Measurements from ENCODE around the gene ZNF217.
"Not testable (repeated sequence)": the region's sequence is repeated elsewhere in the genome, so short reads cannot be mapped to it uniquely, and the experiment has no call there.

Gene ZNF217

DNA sequence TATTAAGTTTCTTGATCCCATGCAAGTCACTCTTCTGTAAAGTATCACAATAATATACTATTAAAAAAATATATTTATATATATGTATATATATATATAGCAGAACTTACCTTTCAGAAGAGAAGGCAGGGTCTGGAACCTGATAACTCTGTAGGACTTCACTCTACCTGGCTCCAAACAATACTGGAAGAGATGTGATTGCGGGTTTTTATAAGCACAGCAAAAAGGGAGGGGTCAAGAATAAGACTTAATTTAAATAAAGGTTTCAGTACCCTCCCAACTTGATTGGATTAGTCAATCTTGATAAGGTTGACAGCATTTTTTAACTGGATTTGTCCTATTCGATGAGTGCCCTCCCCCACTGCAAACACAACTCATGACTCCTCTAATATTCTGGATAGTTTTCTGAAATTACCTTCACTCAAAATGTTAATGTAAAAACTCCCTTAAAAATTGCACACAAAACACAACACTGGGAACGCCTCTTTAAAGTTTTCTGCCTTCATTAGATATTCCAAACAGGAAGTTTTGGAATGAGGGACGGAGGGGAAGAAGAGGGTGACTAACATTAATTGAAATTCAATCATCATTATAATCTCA, 4.0 kb upstream of the ZNF217 start:
- no peak for DNase-seq (ENCODE audit: low read depth)

DNA sequence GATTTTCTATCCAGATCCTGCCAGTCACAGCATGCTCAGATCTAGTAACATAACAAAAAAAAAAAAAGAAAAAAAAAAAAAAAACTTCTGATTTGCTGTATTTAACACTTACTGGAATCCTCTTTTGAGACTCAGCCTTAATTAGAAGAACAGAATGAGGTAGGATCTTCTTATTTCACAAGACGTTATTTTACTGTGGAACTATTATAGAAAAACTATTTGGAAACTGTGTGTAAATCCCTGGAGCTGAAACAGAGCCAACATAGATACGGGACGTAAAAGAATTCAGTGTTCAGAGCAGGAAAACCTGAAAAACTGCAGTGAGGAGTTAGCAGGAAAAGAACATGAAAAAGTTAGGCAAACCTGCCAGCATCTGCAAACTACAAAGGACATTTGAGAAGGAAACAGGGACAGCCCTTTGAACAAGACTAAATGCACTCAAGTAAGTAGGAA, 3.4 kb upstream of the ZNF217 start:
- no peak for DNase-seq (ENCODE audit: low read depth)

DNA sequence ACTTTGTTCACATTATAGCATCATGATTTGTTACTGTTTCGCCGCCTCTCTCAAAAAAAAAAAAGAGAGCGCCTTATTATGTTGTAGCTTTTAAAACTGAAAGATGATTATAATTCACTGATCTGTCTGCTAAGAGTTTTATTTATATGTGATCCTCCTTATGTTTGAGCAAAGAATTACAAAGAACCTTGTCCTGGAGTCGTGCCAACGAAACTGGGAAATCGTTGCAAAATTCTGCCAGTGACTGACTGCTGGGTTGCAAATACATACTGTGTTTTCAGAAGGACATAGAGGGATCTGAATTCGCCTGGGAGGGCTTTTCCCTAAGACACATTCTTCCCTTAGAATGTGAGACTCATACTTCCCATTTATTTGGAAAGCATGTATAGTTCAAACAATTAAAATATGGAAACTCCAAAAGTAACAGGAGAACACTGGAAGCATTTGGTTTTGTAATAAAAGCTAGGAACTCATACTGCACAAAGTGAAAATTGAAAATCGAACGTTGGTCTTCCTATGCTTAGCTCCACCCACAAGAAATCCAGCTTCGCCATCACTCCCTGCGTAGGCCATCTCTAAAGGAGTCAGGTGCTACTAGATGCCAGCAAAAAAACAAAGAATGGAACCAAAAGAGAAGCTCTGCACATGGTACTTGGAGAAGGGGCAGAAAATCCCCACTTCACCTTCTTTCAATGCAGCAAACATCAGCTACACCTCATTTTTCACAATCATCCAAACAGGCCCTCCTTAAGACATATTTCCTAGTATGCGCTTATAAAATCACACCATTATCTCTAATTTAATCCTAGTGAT, 2.8 kb upstream of the ZNF217 start:
- DNase-seq (ENCODE audit: low read depth), result not testable (repeated sequence)

DNA sequence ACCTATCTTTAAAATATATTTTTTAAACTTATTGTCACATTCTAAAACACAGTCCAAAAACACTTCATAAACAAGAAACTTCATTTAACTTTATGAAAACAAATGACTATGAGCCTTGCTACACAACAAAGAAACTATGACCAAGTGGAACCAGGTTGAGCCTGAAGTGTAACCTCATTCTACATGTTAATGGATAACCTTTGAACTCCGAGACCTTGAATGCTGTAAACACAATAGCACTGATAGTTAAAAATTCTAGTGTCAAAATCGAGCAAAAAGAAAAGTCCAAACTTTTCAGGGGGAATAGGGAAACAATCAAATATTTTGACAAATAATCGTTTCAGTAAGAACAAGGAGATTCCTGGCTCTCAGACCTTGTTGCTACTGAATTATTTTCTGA, 2.1 kb upstream of the ZNF217 start:
- not testable (repeated sequence) for DNase-seq (ENCODE audit: low read depth)

DNA sequence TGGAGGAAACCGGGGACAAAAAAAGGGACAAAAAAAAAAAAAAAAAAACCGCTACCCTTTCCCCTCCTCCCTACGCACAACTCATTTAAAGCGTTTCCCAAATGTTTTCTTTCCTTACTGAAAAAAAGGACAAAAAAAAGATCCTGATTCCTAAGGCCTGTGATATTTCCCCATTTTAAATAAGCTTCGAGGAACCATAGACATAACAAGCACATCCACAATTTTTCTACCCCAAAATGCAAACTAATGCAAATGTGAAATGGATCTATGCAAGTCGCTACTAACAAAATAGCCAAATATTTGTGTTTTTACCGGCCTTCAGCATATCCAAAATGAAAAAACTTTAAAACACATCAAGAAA, 1.4 kb upstream of the ZNF217 start:
- DNase-seq (ENCODE audit: low read depth), result no peak

DNA sequence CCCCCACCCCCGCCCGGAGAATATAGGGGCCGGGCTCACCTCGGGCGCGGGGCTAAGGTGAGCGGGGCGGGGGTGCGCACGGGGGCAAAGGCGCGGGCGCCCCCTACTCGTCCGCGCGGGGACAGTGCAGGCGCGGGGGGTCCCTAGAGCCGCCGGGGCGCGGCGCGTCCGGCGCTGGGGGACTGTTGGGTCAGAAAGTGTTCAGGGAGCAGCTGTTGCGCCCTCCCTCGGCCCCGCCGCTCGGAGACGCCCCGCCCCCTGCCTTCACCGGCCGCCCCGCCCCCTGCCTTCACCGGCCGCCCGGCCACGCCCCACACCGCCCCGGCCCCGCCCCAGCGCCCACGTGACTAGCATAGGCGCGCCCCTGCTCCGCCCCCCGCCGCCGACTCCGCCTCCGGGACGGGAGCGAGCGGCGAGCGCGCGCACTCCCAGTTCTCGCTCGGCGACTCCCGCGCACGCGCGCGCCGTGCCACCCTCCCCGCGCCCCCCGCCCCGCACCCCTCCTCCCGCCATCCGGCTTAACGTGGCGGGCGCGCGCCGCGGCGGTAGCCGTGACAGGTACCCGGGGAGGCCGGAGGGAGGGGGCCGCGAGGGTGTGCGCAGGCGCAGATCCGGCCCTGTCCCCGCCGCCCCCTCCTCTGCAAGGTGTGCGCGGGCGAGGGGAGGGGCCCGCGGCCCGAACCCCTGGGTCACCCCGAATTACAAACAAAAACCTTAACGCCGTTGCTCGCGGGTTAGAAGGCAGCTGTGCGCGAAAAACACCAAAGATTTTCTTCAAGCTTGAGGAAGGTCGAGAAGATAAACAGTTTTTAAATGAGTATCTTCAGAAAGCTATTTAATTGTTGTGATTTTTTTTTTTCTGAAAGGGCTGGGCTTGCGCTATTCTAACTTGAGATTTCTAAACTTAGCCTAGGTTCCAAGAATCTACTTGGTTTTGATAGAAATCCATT, 704 bp upstream of the ZNF217 start:
- peak; percentile 94 for DNase-seq (ENCODE audit: low read depth)

DNA sequence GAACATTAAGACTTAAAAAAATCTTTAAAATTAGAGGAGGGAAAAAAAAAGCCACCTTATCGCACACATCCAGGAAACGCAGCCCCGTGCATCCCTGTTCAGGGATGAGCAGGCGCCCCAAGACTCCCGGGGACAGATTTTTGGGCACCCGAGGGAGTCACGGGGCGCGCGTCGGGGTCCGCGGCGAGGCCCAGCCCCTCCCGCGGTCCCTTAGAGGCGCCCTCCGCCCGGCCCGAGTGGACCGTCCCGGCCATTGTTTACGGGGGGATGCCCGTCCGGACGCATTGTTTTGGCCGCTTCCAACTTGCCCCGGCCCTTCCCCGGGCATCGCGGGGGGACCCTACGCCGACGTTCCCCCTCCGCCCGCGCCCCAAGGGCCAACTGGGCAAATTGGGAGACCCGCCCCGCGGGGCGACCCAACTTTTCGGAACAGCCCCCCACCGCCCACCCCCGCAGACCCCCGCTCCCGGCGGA, 610 bp downstream of the ZNF217 start:
- no peak for DNase-seq (ENCODE audit: low read depth)

DNA sequence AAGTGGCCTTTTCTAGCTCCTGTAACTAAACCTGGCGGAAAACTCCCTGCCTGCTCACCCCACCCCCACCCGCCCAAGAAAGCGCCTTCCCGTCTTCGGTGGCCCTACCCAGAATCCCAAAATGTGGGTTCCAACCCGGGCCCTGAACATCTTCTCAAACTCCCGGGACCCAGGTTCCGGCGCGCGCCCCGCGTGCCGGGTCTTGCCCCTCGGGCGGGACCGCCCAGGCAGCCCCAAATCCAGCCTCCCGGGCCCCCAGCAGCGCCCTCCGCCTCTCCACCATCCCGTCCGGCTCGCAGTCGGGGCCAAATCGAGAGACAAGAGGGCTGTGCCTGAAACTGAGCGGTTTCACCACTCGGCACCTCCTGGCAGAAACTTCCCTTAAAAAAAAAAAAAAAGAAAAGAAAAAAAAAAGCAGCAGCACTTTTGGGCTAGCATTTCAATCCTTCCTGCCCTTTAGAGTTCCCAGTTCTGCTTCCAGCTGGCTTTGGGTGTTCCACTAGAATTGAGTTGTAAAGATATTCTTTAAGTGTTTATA, 1.1 kb downstream of the ZNF217 start:
- DNase-seq (ENCODE audit: low read depth), result not testable (repeated sequence)

DNA sequence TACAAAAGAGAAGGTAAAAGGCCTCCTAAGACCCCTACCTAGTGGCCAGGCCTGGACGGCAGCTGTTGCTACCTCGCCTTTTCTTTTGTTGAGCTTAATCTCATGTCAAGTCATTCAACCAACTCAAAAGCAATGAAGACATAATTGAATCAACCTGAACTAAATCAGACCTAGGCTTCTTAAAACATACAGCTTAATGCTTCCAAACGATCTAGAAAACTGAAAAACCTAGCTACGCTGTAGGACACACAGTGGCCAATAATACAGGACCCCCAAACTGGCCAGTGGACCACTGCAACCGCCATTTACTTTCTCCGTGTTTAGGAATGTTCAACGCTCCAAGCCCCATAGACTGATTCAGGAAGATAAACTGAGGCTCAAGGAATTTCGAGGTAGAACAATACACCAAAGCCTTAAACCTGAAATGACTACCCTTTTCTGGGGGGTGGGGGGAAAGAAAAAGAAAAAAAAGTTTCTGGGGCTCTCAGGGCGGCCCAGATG, 1.6 kb downstream of the ZNF217 start:
- DNase-seq (ENCODE audit: low read depth), result not testable (repeated sequence)

DNA sequence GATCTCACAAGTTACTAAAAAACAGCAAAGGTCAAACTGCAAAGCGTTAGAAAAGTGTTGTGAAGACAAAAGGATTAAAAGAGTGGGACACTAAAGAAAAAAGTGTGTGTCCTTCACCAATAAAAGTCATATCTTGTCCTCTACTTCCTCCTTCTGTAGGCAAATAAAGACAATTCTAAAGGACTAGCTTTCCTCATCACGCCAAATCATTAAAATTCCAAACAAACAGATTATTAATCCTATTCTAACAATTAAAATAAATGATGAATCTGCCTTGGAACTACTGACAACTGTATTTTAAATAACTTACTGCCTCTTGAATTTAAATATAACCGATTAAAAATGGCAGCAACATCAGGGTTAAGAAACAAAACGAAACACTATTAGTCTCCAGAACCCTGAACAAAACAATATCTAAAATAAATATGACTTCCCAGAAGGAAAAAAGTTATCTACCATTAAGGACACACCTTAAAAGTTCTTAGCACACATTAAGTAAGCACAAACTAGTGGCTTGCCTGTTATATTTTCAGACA, 2.4 kb downstream of the ZNF217 start:
- not testable (repeated sequence) for DNase-seq (ENCODE audit: low read depth)

DNA sequence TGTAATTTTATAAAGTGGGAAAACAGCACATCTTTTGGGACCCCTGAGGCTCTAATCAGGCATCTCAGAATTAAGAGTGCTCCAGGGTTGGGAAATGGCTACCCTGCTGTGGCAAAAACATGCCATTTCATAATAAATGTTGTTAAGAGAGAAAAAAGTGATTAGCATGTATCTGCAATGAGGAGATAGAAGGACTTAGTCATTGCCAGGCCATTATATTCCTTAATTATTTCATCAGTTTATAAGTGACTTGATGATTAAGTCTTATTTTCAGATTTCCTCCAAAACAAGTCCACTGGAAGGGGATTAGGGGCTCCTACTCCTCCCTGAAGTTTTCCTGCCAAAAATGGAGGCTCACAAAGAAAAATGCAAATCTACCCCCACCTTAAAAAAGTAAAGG, 3.0 kb downstream of the ZNF217 start:
- DNase-seq (ENCODE audit: low read depth), result not testable (repeated sequence)

DNA sequence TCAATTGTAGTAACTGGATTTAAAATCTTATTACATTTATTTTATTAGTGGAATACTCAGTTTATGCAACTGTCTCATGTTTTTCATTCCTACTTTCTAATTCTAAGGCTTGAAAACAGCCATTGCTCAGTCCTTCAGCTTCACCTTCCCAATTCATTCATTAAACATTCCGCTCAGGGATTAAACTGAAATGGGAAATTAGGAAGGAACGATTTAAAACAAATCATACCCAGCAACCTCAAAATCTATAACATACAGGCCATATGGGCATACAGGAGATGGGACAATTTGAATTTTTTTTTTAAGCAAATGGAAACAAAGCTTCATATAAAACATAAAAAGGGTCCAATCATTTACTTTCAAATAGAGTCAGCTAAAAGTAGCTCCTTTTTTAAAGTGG, 3.5 kb downstream of the ZNF217 start:
- not testable (repeated sequence) for DNase-seq (ENCODE audit: low read depth)

DNA sequence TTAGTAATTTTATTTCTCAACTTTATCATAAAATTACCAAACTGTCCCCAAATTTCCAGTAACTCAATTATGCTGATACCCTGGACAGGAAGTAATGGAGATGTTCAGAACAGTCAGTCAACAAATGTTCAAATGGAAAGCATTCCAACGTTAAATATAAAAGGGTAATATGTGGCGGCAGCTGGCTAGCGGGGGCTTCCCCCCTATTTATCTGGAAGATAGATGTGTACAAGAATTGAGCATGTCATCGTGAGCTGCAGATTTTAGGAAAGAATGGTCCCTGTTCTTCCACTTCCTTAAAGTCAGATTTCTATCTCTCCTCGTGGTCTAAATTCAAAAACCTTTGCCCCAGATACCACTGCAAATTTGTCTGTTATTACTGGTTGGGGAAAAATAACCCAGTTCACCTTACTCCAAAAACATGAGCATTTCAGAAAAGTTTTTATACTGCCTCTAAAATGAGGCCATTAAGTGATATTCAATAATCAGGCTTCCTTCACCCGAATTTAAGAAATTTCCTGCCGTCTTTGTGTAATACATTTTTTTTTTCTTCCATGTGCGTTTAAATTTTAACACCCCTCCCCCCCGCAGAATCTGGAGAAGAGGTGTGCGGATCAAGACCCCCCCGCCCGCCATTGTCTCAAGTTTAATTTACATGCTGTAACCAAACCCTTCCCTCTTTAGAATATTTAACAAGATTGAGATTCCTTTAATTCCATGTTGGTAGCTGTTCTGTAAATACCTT, 4.1 kb downstream of the ZNF217 start:
- not testable (repeated sequence) for DNase-seq (ENCODE audit: low read depth)

DNA sequence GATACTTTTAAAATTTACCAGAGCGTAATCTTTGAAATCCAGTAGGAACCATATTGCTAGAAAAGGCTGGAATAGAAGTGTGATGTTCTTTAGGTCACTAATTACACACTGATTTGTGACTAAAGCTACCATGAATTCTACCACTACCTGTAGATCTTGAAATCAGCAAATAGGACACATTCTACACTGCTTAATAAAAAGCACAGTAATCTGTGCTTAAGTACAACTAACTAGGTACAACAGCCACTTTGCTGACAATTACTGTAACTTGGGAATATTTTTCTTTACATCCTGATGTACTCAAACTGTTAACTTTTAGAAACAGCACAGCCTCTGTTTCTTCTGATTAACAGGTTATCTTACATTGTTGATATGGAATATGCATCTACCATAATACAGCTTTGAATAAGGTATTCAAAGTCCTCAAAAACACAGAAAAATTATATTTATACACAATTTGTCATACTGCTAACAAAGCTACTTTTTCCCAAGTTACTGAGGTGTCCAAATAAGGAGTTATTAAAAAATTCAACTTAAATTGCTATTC, 6.4 kb downstream of the ZNF217 start:
- not testable (repeated sequence) for DNase-seq (ENCODE audit: low read depth)

DNA sequence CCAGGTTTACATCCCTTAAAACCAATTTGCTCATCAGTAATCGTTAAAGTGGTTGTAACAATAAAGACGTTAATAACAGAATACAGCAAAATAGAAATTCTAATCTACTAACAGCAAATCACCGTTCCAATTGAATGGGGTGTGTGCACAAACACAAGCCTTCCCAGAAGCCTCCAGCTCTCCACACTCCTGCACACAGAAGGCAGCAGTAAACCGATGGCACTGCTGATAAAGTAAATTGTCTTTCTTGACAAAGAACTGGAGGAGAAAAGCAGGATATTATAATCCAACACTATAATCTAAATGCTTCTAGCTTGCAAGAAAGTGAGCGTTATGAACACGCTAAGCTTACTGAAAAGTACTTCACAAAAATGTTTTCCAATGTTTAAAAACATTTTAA, 7.0 kb downstream of the ZNF217 start:
- DNase-seq (ENCODE audit: low read depth), result no peak

DNA sequence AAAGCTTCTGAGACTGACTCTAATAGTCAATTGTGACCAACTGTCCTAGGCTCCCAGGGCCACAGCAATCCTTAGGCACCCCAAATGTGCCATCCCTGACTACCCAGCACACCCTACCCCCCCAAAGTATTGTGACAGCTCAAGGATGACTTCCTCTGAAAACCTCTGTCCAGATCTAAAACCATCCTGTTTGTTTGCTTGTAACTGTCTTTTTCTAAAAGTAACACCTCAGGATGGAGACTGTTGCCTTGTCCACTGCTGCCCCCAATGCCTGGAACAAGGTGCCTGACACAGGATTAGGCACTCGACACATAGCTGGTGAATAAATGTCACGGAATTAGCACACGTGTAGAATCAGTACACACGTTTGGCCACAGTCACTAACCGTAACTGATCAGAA, 7.7 kb downstream of the ZNF217 start:
- DNase-seq (ENCODE audit: low read depth), result not testable (repeated sequence)

DNA sequence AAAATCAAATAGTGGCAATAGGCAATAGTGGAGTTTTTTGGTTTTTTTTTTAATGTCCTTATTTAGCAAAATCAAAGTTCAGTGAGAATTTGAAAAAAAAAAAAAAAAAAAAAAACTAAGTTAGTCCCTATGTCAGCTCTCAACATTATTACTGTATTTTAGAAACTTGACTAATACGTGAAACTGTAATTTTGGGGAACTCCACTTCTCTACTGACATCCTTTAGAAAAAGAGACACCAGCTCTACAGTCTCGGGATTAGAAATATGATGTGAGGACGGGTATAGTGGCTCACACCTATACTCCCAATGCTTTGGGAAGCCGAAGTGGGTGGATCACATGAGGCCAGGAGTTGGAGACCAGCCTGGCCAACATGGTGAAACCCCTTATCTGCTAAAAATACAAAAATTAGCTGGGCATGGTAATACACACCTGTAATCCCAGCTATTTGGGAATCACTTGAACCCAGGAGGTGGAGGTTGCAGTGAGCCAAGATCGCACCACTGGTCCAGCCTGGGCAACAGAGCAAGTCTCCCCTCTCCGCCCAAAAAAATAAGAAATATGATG, 8.6 kb downstream of the ZNF217 start:
- not testable (repeated sequence) for DNase-seq (ENCODE audit: low read depth)

DNA sequence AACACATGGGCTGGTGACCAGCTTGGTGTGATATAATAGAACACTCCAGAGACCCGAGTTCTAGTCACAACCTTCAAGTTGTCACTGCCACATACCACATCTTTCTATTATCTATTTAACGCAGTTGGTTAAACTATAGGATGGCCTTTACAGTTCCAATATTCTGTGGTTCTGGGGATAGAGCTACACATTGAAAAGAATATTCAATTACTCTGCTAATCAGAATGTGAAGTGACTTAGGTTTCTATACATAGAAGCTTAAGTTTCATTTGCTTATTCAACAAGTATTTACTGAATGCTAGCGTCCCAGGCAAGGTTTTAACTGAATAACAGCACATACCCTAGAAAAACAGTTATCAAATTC, 9.1 kb downstream of the ZNF217 start:
- DNase-seq (ENCODE audit: low read depth), result not testable (repeated sequence)

DNA sequence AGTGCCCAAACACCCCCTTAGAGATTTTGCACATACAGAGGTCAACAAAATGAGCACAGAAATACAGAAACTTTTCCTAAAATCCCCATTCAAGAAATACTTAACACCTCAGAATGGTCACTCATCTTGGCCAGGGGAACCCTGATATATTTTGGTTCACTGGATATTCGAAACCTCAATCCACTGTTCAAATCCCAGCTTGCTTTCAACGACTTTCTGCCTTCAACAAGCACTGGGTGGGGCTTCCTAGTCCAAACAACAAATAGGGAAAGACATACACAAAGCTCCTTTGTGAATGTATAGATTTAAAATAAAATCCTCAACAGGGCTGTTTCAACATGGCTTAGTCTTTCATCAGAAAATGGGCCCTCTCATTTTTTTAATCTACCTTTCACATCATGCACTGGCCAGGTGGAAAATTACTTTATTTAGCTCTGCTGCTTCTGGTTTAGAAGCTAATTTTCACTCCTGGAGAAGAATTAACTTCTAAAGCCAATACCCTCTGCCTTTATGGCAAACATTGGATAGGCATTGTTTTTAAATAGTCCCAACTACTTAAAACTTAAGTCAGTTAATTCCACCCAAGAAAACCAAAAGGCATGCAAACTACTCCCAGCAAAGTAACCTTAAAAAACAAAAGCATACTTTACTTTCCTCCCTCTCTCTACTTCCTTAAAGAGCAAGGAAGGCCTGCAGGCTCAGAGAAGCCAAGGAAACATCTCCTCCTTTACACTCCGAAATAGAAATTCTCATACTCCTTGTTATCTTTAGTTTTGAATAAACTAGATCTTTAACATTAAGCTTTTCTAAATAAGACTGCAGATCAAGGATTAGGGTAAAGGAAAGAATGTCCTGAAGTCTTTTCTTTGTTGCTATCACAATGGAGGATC, 9.7 kb downstream of the ZNF217 start:
- not testable (repeated sequence) for DNase-seq (ENCODE audit: low read depth)
